Stimulated activated CD8-positive, alpha-beta memory T cell treated with anti-CD3 and anti-CD28 coated beads, Interleukin-4, amount 100 ng/mL, for 48 hours (primary cell): Measurements from ENCODE around the gene EEA1.

Experiments
- DNase-seq: peaks from one replicate; pipeline ENCODE4 v3.0.0-alpha.2; 2020

EEA1 gene

DNA sequence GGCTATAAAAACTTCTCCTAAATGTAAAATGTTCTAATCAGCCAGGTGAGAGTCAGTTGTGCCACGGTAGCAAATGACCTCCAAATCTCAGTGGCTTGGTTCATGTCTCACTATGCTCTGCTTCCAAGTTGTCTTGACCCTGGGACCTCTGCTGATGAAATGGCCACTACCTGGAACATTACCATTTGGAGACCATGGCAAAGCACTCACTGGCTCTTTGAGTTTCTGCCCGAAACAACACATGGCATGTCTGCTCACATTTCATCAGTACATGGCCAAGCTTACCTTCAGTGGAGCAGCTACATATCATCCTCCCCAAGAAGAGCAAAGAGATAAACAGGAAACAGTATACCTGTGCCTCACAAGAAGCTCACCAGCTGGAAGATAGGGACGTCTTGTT is 186.1 kb downstream of the EEA1 start:
- DNase-seq: no peak

GRCh38 chr12:92740411-92740810 is 188.7 kb downstream of the EEA1 start:
- DNase-seq: no peak

DNA sequence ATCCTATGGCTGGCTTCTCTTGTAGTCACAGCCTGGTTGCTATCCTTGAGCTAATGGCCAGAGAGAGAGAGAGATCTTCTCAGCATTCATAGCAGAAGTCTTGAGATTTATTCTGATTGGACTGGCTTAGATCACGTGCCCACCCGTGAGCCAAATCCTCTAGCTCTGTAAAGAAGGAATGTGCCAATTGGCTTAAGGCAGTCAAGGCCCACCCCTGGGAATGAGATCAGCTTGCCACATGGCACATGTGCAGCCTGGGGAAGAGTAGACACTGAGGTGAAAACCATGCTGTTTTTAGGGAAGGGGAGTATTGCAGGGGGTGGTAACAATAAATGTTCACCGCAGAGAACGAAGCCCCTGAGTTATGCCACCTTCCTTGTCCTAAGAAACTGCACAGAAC is 190.0 kb downstream of the EEA1 start:
- DNase-seq: no peak

DNA sequence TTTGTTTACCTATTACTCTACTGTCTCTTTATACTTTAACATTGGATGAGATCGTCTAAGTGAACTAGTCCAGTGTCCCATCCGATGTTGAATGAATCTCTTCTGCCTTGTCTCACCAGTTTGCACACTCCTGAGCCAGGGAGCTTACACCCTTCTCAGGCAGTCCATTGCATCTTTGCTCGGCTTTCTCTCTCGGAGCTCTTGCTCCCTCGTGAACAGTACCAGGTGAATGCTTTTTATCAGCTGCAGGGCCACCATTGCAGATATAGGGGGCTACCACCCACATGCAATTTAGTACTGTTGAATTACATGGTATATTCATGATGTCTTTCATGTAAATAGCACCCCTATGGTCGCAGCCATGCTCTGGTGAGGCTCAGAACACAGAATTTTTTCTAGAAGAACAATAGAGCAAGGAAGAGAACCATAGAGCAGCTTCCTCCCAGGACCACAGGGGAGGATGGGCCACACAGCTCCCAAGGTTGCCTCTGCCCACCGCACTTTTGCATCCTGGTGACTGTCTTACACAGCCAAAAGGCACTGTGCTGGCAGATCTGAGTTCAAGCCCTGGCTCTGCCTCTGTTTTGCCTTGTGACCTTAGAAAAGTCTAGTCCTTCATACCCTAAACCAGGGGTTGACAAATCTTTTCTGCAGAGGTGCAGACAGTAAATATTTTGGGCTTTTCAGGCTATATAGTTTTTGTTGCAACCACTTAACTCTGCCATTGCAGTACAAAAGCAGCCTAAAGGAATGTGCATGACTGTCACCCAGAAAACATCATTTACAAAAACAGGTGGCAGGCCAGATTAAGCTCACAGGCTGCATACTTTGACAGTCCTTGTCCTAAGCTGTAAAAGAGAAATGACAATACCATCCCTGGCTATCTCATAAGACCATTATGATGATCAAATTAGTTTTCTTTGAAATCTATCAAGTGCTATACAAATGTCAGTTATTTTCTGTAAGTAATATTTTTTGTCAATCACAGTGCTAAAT is 190.9 kb downstream of the EEA1 start:
- no peak for DNase-seq

DNA sequence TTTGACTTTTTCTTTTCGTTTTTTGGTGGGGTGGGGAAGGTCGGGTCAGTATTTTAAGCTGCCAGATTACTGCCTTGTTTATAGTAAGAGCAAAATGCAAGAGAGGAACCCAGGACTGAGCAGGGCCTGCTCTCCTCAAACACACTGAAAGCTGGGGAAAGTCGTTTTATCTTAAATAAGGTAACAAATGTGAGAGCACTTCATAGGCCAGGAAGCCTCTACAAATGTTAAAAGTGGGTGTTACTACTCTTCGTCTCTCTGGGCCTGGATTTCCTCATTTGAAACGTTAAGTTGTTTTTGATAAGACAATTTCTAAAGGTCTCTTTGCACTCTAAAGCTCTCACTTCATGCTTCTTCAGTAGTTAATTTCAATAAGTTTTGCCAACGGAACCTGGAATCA is 192.5 kb downstream of the EEA1 start:
- no peak for DNase-seq

DNA sequence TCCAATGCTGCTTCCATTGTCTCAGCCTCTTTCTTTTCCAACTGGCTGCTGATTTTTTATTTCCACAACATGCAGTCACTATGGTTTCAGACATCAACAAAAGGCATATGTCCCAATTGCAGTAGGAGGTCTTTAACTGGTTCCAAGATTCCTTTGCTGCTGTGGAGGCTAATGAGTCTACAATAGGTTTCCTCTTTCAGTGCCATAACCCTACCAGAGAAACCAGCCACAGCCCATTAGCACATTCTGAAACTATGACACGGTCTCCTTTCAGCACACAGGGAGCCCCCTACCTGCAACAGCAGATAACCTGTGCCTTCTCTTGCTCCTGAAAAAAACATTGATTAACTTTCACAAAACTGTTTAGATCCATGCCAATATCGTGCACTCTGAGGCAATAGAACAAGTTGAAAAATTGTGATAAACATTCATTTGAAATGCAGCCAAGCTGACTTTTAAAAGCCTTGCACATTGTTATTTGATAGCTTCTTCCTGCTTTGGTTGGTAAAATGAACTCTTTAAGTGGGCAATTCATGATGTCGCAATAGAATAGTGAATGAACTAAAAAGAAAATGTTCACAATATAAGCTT is 193.9 kb downstream of the EEA1 start:
- no peak for DNase-seq

DNA sequence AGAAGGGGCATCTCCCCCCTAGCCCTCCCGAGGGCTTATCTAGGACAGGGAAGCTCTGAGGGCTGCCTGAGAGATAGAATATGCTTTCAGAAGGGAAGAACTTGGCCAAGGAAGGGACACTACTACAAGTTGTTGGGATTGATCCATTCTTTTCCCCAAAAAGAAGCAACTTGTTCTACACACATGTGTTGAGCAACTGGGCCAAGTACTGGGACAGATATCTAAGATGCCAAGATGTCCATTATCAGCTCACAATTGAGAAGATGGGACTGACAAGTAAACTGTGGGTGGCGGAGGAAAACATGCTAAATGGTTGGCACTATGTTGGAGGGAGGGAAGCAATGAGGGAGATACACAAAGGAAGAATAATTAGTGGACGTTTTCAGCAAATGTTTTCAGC is 195.4 kb downstream of the EEA1 start:
- no peak for DNase-seq

DNA sequence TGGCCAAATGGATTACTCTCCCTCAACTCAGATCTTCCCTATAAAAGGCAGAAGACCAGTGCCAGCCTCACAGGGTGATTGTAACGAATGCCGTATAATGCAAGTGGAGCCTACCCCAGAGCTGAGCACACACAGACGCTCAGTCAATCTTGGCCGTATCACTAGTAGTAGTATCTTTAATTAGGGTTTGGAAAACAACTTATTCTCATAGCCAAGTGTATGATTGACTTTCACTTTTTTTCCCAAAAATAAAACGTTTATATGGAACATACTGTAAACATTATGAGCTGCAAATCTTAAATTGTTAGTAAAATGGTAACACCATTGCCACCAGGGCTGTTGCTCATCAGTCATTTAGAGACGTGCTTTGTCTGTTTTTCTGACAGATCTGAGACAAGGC is 195.9 kb downstream of the EEA1 start:
- no peak for DNase-seq

GRCh38 chr12:92732716-92733115 is 196.4 kb downstream of the EEA1 start:
- no peak for DNase-seq

- DNase-seq: no peak
Measured at GRCh38 chr12:92732216-92732615, 196.9 kb downstream of the EEA1 start.

DNA sequence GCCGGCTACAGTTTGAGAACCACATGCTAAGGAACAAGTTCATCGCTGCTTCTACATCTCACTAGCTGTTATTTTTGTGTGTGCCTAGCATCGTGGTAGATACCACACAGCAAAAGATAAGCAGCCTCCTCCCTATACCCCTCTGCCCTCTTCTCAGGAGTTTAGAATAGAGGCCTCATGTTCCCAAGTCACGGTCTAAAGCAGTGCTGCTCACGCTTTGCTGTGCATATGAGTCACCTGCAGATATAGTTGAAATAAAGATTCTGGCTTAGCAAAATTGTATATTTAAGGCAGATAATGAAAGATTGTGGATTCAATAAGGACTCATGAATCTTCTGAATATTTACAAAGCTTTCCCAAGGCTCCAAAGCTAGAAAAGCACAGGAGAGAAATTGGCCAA is 198.3 kb downstream of the EEA1 start:
- no peak for DNase-seq

- DNase-seq: no peak
Measured at GRCh38 chr12:92729773-92730305, 199.3 kb downstream of the EEA1 start.

DNA sequence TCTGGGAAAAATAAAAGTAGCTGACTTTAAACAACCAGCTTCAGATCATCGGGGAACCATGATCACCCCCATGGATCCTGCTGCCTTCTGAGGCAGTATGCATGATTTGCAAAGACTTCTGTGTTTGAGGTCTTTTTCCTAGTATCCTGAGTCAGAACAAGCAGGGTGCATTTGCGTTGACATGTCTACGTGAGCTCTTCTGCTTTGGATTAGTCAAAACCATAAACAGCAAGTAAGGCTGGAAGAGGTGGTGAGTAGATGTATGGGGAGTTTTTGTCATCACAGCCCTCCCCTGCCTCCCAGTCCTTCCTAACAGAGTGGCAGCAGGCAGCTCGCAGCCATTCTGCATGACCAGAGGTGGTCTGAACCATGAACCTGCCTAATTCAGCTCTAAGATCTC is 202.2 kb downstream of the EEA1 start:
- DNase-seq: no peak

DNA sequence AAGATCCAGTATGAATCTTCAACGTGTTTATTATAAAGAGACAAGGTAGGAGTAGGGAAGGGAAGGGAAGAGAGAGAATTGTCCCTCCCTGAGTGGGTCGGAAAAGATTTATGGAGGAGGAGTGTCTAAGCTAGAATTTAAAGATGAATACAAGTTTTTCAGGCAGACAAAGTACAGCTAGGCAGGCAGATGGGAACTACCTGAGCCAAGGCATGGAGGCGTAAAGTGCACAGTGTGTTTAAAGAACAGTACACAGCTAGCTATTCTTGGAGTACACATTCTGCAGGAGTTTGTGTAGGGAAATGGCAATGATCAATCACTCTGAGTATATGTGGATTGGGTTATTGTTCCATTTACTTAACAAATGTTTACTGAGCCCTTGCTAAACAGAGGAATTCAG is 206.2 kb downstream of the EEA1 start:
- DNase-seq: no peak

- DNase-seq: no peak
Measured at GRCh38 chr12:92721656-92722055, 207.4 kb downstream of the EEA1 start.

DNA sequence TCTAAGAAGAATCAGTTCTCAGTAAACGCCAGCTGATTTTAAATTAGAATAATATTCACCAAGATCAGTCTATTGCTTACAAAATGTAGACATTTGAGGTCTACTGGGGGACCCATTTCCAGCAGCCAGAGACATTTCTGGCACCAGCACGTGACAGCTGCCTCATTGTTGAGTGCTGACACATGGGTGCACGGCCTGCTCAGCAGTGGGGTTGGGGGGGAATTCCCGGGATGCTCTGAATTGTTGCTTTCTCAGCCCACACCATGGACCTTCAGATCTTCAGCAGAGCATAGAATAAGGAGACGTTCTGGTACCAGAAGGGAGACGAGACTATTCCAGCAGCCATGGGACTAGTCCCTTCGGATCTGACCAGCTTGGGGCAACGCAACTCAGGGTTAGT is 208.0 kb downstream of the EEA1 start:
- DNase-seq: no peak
